Suprapubic skin (tissue), 4 donors: Measurements from ENCODE around the gene PCNX4.

Source experiments
- EP300 ChIP-seq: sonication (generic); formaldehyde crosslinking; IDR thresholded peaks from one replicate; pipeline ENCODE4 v1.6.1; 2017; ENCODE audit warnings: antibody characterized with exemption
- POLR2A ChIP-seq, 2 donors: fragments of 450-650 bp; IDR thresholded peaks; one replicate each; pipeline ENCODE4 v1.6.1; 2017; ENCODE audit warnings: antibody characterized with exemption in 2 of 2, mild to moderate bottlenecking in 2 of 2, moderate library complexity in 2 of 2
- POLR2AphosphoS5 ChIP-seq, 3 donors: sonication (generic); formaldehyde crosslinking; IDR thresholded peaks; one replicate each; pipeline ENCODE4 v1.6.1; 2017; ENCODE audit warnings: antibody characterized with exemption in 3 of 3
- TF ChIP-seq, protein P1 (sequence below), 2 donors: fragments of 200-600 bp in 1 of 2; fragments of 450-650 bp in 1 of 2; sonication (generic) in 1 of 2; IDR thresholded peaks; one replicate each; pipeline ENCODE4 v1.5.1; 2016 to 2019; ENCODE audit warnings: antibody characterized with exemption in 2 of 2, mild to moderate bottlenecking in 1 of 2, moderate library complexity in 1 of 2

DNA sequence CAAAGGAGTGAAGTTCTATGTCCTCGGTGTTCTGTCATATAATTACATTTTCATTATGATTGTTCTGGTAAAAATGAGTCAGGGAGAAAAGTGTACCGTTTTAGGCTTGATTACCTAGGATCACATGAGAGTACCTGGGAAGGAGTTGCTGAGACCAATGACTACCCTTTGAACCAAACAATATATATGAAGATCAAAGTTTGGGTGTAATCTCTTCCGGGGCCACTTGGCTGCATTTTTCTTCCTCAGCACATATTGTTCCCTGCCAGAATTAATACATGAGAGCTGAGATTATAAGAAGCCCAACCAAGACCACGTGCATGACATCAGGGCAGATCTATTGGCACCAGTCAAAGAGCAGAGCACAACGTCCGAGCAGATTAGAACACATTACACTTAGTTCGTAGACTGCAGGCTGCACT lies 114.5 kb downstream of the PCNX4 start:
- TF ChIP-seq, protein P1, sequence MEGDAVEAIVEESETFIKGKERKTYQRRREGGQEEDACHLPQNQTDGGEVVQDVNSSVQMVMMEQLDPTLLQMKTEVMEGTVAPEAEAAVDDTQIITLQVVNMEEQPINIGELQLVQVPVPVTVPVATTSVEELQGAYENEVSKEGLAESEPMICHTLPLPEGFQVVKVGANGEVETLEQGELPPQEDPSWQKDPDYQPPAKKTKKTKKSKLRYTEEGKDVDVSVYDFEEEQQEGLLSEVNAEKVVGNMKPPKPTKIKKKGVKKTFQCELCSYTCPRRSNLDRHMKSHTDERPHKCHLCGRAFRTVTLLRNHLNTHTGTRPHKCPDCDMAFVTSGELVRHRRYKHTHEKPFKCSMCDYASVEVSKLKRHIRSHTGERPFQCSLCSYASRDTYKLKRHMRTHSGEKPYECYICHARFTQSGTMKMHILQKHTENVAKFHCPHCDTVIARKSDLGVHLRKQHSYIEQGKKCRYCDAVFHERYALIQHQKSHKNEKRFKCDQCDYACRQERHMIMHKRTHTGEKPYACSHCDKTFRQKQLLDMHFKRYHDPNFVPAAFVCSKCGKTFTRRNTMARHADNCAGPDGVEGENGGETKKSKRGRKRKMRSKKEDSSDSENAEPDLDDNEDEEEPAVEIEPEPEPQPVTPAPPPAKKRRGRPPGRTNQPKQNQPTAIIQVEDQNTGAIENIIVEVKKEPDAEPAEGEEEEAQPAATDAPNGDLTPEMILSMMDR (IDR thresholded peaks at IDR 0.05): no peak
- TF ChIP-seq POLR2AphosphoS5 (IDR thresholded peaks at IDR 0.05): no peak
- TF ChIP-seq POLR2A (IDR thresholded peaks at IDR 0.05): no peak
- TF ChIP-seq EP300: no peak
